HS-5 (cell line): ENCODE results near the gene ZNF385C.

ENCODE experiments used
- DNase-seq: peaks from one replicate; pipeline ENCODE4 v3.0.0-alpha.2; 2012; ENCODE audit warnings: low read depth

ZNF385C gene

DNA sequence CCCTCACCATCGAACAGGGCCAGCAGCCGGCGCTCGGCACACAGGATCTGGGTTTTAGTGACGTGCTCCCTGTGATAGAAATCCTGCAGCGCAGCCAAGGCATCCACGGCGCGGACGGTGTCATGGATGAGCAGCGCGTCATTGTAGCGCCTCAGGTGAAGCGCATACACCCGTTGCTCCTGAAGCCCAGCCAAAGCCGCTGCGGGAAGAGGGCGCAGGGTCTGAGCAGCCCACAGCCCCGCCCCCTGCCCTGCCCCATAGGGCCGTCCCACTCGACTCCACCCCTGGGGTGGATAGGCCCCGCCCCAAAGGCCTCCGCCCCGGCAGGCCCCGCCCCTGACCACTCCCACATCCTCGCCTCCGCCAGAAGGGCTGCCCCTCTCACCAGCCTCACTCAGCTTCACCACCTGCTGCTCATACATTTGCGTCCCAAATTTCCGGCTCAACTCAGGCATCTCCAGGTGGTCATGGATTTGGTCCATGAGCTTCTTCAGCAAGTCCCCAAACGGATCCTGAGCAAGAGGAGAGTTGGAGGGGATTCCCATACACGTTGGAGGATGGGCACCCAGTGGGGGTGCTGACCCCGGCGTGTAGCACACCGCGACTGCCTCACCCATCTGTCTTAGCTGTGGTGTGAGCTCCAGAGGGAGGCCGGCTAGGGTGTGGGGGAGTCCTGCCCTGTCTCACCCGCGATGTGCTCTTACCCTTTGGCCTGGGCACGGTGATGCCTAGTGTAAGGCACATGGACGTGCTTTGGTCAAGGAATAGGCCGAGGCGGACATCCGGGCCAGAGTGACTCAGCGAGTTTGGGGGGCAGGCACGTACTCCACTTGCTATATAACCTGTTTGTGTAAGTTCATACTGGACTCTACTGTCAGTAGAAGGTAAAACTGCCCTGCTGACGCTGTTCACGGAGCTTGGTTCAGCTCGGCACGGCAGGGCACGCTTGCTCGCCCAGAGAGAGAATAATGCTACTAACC, 9.6 kb upstream of the ZNF385C start:
- no peak for DNase-seq

DNA sequence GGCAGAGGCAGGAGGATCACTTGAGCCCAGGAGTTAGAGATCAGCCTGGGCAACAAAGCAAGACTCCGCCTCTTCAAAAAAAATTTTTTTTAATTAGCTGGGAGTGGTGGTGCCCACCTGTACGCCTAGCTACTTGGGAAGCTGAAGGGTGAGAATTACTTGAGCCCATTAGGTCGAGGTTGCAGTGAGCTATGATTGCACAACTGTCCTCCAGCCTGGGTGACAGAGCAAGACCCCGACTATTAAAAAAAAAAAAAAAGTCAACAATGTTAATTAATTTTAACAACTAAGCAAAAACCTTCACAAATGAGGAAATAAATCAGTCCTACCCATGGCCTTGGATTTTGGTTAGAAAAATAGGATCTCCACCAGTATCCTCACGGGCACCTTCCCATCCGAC, 8.9 kb upstream of the ZNF385C start:
- DNase-seq: no peak

DNA sequence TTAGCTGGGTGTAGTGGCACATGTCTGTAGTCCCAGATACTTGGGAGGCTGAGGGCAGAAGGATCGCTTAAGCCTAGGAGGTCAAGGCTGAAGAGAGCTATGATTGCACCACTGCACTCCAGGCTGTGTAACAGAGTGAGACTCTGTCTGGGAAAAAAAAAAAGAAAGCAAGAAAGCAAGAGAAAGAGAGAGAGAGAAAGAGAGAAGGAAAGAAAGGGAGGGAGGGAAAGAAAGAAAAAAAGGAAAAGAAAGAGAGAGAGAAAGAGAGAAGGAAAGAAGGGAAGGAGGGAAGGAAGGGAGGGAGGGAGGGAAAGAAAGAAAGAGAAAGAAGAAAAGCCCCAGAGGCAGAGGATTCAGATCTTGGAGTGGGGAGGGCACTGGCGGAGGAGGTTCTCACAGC, 7.7 kb upstream of the ZNF385C start:
- no peak for DNase-seq

DNA sequence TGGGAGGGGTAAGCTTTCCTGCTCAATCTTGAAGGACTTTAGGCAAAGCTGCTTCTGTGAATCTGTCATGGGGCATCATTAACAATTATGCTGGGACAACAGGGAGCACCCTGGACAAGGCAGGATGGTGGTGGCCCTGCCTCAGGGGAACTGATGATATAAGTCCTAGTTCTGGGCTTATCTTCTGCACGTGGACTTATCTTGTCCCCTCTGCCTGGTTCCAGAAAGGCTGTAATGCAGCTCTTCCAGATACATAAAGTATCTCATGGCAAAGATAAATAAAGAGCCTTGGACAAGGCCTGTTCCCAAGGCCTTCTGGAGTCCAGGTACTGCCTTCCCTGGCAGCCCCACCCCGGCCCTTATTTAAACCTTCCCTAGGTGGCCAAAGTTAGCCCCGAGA, 6.0 kb upstream of the ZNF385C start:
- no peak for DNase-seq

DNA sequence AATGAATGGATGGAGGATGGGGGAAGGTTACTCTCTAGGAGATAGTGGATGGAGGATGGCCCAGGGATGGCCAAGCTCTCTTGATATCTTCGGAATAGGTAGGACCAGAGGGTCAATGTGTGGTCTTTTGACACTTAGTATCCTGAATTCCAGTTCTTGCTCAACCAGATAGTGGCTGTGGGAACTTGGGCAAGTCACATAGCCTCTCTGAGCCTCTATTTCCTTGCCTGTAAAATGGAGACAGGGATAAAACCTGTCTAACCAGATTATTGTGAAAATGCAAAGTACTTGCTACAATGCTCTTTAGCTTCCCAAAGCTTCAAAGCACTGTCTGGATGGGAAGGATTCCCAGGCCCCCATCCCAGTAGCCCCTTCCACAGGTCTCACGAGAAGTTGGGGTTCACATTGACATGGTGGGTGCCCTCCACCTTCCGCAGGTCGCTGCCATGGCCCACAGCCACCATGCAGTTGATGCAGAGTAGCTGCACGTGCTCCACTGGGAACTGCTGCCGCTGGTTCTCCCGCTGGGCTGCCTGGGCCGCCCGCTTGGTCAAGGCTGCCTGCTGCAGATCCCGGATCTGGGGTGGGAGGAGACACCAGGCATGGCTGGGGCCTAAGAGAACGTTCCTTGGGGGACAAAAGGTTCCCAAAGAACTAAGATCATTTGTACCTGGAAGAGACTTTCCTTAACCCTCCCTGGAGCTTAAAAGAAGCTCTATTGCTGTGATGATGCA, 5.1 kb upstream of the ZNF385C start:
- DNase-seq: no peak

DNA sequence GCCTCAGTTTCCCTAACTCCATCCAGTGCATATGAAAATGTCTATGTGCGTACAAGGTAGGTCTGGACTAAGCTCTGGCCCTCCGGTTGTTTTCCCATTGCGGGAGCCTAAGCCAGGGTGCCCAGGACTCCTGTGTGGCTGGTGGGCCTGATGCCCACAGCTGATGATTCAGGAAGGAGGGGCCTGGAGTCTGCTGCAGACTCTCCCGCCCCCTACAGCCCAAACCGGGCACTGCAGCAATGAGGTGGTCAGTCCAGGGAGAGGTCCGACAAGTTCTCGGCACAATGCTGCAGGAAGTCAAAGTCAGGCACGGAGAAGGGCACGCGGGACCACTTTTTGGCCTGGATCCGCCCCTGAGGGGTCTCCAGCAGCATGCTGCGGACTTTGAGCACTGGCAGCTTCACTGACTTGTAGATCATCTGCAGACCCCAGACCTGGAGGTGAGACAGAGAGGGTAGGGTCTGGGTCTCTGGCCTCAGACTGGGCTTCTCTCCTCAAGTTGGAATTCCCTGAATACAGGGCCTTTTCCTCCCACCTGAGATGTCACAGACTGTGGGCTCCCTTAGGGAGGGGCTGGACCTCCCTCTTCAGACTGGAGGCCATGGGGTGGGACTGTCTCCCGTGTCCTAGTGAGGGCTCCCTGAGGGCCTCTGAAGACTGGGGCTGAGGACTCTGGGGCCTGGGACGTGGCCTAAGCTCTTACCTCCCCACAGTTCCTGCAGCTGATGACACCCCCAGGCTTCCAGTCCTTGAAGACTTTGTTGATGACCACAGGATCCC, 3.4 kb upstream of the ZNF385C start:
- DNase-seq: no peak

DNA sequence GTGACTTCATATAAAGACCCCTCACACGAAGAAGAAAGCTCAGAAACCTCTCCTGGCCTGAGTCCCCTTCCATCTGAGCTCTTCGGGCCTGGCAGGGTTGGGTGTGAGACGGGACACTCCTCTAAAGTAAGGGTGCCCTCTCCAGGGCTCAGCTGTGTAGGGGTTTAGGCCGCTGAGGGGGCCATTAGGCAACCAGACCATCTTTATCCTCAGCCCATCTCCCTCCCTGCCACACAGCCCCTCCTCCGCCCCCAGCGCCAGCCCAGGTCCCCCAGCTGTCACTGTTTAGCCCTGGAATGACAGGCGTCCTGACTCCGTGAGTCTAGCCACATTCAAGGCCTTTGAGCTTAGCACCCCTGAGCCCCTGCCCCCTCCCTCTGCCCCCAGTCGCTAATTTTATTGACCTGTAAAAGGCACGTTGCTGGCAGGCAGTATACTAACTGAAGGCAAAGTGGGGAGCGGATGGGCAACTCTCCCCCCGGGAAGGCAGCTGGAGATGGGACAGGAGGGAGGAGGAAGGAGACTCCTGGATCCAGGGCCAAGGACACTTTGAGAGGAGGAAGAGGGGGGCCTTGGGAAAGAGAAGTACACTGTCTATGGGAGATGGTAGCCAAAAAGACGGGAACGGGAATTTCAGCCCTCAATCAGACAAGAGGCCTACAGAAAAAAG, 592 bp upstream of the ZNF385C start:
- DNase-seq: no peak

DNA sequence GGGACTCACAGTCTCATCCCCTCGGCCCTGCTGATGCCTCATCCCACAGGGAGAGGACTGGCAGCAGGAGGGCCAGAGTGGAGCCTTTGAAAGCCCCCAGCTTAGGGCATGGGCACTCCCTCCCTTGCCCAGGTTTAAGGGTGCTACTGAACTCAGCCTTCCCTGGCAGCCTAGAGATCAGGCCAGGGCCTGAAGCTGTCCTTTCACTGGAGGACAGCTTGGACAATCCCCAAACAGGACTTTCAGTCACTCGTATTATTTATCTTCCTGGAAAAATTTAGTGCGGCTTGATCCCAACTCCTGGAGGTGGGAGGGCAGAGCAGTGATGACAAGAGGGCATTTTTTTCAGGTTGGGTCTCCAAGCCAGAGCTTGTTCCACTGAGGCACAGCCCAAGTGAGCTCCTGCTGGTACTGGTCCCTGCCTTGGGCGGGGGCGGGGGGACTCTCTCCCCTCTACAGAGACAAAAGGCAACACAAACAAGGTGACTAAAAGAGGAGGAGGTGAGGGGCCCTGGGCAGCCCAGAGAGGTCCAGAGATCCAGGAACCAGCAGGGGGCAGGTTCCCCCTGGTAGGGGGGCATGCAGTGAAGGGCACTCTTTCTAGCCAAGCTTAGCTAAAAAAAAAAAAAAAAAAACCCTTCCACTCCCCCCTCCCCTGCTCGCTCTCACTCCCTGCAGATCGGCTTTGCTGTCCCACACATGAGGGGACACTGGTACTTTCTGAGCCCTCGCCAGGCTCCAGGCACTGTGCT, 1.7 kb downstream of the ZNF385C start:
- DNase-seq: no peak

DNA sequence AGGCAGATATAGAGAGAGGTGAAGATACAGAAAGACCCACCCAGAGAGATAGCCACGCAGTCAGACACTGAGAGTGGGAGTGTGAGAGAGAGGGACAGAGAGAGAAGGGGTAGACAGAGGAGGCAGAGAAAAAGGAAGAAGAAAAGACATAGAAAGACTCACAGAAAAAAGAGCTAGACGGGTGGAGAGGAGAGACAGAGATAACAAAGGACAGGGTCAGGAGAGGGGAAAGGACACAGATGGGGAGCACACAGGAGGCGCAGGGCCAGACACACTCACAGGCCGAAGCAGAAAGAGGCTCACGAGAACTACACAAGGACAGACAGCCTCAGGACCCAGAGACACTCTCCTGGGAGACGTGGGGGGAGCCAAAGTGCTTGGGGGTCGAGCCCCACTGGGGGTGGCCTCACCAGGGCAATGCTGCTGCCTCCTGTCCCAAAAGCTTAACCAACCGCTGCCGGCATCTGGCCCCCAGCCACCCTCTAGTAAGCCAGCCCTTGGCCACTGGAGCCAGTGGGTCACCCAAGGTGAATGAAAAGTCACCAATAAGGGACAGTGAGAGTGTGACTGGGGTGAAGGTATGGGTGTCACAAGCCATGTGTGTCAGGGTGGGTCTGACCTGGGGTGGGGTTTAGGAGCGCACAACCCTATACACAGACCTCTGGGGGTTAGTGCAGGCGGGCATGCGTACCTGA, 3.8 kb downstream of the ZNF385C start:
- no peak for DNase-seq

DNA sequence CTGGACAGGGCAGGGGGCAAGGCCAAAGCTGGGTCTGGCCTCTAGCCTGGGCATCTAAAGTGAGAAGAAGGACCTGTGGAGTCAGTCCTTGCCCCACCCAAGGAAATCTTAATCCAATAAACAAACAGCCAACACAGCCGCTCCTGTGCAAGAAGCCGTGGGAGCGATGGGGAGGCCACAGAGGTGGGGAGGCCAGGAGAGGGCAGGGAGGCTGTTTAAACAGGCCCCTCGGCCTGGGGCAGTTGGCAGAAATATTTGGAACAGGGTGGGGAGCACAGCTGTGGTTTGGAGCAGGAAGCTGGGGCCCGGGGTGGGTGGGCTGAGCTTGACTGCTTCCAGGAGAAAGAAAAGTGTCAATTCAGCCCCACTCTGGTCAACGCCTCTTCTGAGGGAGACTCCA, 5.3 kb downstream of the ZNF385C start:
- DNase-seq: no peak

DNA sequence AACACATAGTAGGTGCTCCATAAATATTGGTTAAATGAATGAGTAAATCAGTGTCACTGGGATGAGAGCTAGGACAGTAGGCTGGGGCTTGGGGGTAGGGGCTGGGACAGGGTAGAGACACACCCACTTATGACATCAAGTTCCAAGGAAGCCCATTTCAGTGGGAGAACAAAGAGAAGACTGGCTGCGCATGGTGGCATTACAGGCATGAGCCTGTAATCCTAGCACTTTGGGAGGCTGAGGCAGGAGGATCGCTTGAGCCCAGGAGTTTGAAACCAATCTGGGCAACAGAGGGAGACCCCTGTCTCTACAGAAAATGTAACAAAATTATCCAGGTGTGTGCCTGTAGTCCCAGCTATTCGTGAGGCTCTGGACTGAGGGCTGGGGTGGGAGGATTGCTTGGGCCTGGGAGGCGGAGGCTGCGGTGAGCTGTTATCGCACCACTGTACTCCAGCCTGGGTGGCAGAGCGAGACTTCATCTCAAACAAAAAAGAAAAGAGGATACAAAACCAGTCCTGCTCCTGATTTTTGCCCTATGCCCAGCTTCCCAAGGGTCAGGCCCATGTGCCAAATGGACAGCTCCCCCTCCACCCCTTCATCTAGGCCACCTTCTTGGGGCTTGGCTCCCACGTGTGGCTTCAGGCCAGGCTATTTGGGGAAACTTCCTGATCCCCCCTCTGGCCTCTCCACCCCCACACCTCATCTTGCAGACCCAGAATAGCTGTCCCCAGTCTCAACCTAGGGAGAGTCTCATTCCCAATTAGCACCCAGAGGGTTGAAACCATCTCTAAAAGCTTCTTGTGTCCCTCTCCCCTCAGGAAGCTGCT, 7.1 kb downstream of the ZNF385C start:
- no peak for DNase-seq

DNA sequence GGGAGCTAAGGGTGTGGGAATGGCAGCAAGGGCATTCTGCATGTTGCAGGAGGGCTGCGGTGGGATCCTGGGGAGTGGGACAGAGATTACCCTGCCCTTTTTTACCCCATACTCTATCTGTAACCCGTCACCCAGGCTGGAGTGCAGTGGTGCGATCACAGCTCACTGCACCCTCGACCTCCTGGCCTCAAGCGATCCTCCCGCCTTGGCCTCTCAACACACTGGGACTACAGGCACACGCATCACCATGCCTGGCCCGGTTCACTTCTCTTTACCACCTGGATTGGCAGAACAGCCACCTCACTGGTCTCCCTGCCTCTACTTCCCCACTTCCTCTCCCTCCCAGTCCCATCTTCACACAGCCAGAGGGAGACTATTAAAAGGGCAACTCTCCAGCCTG, 9.5 kb downstream of the ZNF385C start:
- no peak for DNase-seq

DNA sequence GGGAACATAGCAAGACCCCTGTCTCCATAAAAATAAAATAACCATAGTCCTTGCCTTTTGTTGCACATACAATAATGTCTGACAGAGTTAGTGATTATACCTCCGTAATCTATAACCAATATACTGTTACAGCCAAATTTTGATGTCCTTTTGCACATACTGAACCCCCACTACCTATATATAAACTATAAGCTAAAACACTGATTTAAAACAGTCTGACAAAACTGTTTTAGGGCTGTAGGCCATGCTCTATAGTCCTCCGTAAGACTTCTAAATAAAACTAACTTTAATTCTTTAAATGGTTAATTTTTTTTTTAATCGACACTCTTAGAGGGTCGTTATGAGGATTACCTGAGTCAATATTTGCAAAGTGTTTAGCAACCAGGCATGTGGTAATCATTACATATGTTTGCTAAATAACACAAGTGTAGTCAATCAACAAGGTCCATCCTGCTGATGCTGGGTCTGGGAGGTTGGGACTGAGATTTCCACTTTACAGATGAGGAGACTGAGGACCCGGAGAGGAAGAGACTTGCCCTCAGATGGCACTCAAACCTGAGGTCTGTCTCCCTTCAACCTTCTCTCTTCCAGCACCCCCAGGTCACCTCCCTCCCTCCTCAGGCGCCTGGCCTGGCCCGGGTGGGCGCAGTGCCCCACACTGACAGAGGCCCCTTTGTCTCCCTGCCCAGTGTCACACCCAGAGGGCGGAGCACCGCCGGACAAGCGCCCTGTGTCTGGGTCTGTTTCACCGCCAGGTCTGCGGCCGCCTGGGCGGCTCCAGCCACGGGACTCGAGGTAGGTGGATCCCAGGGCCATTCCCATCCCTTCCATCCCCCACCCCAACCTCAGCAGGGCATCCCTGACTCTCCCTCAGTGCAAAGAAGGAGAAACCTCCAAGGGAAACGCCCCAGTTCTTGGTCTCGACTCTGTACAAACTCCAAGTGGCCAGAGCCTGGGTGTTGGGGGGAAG, 10.3 kb downstream of the ZNF385C start:
- no peak for DNase-seq

DNA sequence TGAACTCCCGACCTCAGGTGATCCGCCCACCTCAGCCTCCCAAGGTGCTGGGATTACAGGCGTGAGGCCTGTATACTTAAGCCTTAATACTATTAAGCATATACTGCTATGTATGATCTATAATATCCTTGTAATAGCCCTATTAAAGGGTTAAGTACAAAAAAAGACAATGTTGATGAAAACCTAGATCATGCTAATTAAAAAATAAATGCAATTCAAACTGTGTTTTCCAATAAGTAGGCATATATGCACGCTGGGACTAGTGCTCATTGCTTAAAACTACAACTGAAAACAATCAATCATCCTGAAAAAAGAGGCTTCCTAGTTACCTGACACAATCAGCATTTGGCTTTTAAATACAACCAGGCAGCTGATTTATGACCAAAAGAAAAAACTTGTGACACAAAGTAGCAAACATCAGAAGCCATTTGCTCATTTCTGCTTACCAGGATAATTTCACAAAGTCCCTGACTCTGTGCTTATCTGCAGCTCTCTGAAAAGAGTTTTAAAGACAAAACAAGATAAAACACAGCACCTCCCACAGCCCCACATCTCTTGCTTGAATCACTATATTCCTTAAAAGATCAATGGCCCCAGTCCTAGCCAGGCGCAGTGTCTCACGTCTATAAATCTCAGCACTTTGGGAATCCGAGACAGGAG, 11.1 kb downstream of the ZNF385C start:
- DNase-seq: no peak

DNA sequence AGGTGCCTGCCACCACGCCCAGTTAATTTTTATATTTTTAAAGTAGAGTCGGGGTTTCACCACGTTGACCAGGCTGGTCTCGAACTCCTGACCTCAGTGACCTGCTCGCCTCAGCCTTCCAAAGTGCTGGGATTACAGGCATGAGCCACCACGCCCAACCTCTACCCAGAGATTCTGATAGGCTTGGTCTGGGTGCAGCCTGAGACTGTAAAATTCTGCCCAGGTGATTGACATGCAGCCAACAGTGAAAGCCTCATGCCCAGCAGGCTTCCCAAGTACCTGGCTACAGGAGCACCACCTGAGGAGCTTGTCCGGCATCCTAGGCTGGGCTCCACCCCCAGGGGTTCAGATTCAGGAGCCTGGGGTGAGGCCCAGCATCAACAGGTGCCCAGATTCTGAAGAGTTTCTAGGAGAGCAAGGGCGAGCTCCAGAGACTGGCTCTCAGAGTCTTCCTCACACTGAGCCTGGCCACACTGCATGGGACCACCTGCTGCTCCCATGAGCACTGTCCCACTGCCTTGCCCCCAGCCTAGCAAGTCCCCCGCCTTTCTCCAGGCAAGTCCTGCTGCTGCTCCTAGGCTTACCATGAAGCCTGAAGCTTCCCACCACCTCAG, 16.6 kb downstream of the ZNF385C start:
- DNase-seq: no peak

DNA sequence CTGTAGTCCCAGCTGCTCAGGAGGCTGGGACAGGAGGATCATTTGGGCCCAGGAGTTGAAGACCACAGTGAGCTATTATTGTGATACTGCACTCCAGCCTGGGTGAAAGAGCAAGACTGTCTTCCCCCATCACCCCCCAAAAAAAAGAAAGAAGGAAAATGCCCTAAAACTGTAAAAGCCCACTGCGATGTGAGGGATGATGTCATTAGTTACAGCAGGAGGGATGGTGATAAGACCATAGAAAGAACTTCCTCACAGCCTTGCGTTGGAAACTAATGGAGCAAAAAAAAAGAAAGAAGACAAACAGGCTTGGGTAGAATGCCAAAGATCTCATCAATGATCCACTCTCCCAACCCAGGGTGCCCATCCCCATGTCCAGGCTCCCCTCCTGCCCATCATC, 18.7 kb downstream of the ZNF385C start:
- no peak for DNase-seq

DNA sequence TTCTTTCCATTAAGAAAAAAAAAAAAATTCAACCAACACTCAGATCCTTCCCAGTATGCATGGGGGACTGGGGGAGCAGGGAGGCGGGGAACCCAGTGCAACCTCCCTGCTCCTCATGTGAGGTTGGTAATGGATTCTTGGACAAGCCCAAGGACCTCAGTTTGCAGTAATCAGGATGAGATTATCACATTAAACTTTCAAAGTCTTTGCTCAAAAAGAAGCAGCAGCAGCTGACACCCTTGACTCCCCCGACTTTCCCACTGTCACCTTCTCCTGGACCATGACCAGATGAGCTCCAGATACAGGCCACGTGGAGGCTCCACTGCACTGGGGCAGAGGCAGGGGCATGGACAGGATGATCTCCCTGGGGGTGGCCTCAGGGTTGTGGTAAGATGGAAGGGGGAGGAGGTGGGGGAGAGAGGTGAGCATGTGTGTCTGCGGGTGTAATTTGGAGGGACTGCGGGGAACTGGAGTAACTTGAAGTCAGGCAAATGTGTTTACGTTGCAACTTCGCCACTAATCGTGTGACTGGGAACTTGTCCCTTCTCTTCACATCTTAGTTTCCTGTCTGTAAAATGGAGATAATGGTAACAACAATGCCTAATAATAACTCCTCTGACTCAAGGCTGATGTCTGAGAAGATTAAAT, 19.8 kb downstream of the ZNF385C start:
- no peak for DNase-seq
